K562 (cell line): Measurements from ENCODE around the gene MAN1A1. TPM values are rescaled to one million over a fixed set of nuclear protein-coding genes. Genes with fewer than 3 reads are reported as not detected.

ENCODE experiments used
- ARID3B ChIP-seq: fragments of 250-450 bp; sonication (Bioruptor Pico); IDR thresholded peaks from 2 replicates; pipeline ENCODE4 v1.4.0; 2020; ENCODE audit warnings: borderline replicate concordance
- BRF1 ChIP-seq: IDR thresholded peaks from 3 replicates; pipeline ENCODE4 v1.6.1; 2011; ENCODE audit warnings: borderline replicate concordance, mild to moderate bottlenecking; ENCODE audit not compliant: insufficient read length; ENCODE audit errors: extremely low read depth
- CCAR2 ChIP-seq: fragments of 200-400 bp; formaldehyde crosslinking; IDR thresholded peaks from 2 replicates; pipeline ENCODE4 v1.6.1; 2017; ENCODE audit warnings: mild to moderate bottlenecking, low read depth, low read length
- CREB5 ChIP-seq: fragments of 250-450 bp; sonication (Bioruptor Pico); IDR thresholded peaks from 2 replicates; pipeline ENCODE4 v1.5.0; 2020; ENCODE audit warnings: mild to moderate bottlenecking
- FOXM1 ChIP-seq, 2 experiments: fragments of 450-650 bp in 1 of 2; sonication (generic) in 1 of 2; formaldehyde crosslinking in 1 of 2; IDR thresholded peaks; 2 replicates each; pipeline versions ENCODE4 v1.6.1 to v1.9.0; 2017 to 2022; ENCODE audit warnings: low read depth in 2 of 2, mild to moderate bottlenecking in 2 of 2, missing genetic modification reagents in 1 of 2, moderate library complexity in 1 of 2
- ILK ChIP-seq: fragments of 450-650 bp; IDR thresholded peaks from 2 replicates; pipeline ENCODE4 v1.6.1; 2016; ENCODE audit warnings: missing genetic modification characterization, low read depth, mild to moderate bottlenecking, missing compliant biosample characterization, moderate library complexity, borderline replicate concordance
- KHSRP ChIP-seq: fragments of 450-650 bp; IDR thresholded peaks from 2 replicates; pipeline ENCODE4 v1.6.1; 2017
- LCOR ChIP-seq: sonication (generic); formaldehyde crosslinking; IDR thresholded peaks from 2 replicates; pipeline ENCODE4 v1.8.0; 2022; ENCODE audit warnings: mild to moderate bottlenecking, missing genetic modification reagents
- MNT ChIP-seq, 2 experiments: fragments of 450-650 bp; conservative IDR thresholded peaks; 2 replicates each; pipeline ENCODE4 v1.6.1; 2017; ENCODE audit warnings: mild to moderate bottlenecking in 2 of 2, moderate library complexity in 2 of 2
- NKRF ChIP-seq: fragments of 450-650 bp; IDR thresholded peaks from 2 replicates; pipeline ENCODE4 v1.6.1; 2016; ENCODE audit warnings: borderline replicate concordance
- NR1H2 ChIP-seq: sonication (generic); formaldehyde crosslinking; IDR thresholded peaks from 2 replicates; pipeline ENCODE4 v1.4.0; 2020; ENCODE audit warnings: mild to moderate bottlenecking, missing genetic modification reagents
- RBM17 ChIP-seq: fragments of 200-400 bp; formaldehyde crosslinking; IDR thresholded peaks from 2 replicates; pipeline ENCODE4 v1.6.1; 2017; ENCODE audit warnings: low read depth, mild to moderate bottlenecking, low read length, borderline replicate concordance
- RBM34 ChIP-seq: fragments of 200-400 bp; formaldehyde crosslinking; IDR thresholded peaks from 2 replicates; pipeline ENCODE4 v1.6.1; 2018; ENCODE audit warnings: low read length, borderline replicate concordance; ENCODE audit not compliant: insufficient read depth
- SRSF9 ChIP-seq: fragments of 200-400 bp; formaldehyde crosslinking; IDR thresholded peaks from 2 replicates; pipeline ENCODE4 v1.6.1; 2017; ENCODE audit warnings: low read depth, low read length, borderline replicate concordance
- TBP ChIP-seq: optimal IDR thresholded peaks from 2 replicates; pipeline ENCODE3; 2011; ENCODE audit warnings: low read depth, low read length, improper control_type of control experiment
- TCF7 ChIP-seq: sonication (generic); IDR thresholded peaks from 2 replicates; pipeline ENCODE4 v1.6.1; 2016; ENCODE audit warnings: antibody characterized with exemption, borderline replicate concordance
- TFE3 ChIP-seq: fragments of 450-650 bp; formaldehyde crosslinking; IDR thresholded peaks from 2 replicates; pipeline ENCODE4 v1.4.0; 2020; ENCODE audit warnings: mild to moderate bottlenecking, mixed read lengths
- ZNF175 ChIP-seq: fragments of 200-800 bp; sonication (Bioruptor generic); IDR thresholded peaks from 2 replicates; pipeline ENCODE4 v1.6.1; 2016; ENCODE audit warnings: low read depth, mild to moderate bottlenecking, missing genetic modification characterization, missing compliant biosample characterization
- ZNF589 ChIP-seq: fragments of 200-800 bp; sonication (Bioruptor generic); IDR thresholded peaks from 2 replicates; pipeline ENCODE4 v1.6.1; 2016; ENCODE audit warnings: low read depth, missing genetic modification characterization, missing compliant biosample characterization
- polyA plus RNA-seq, 8 experiments: library from polyadenylated mRNA; depleted of rRNA in 4 of 8; stranded (reverse) in 5 of 8; unstranded in 3 of 8; fragments of >200 nt; fragmentation: Nextera tagmentation in 2 of 8; fragmentation: Illumina TruSeq in 1 of 8; extraction: Ambion mirVana in 2 of 8; extraction: Trizol in 1 of 8; gene quantifications; 2 replicates each; pipeline versions ENCODE4 v1.2.1 to v1.2.3, GENCODE V29; 2011 to 2014; ENCODE audit warnings: inconsistent platforms in 1 of 8, missing spikeins in 1 of 8
- total RNA-seq, 7 experiments: library from RNA; depleted of rRNA in 6 of 7; stranded (reverse); fragments of >200 nt in 6 of 7; fragmentation: Illumina TruSeq in 2 of 7; extraction: Trizol in 2 of 7; gene quantifications; 2 replicates each; pipeline versions ENCODE4 v1.2.1 to v1.2.3, GENCODE V29; 2011 to 2021; ENCODE audit warnings: low replicate concordance in 1 of 7

The MAN1A1 gene
- total and polyA plus RNA-seq, 9 of the 15 experiments (the other 6 are each of a cell fraction or from before 2014, with no cell fraction given): 24.5 to 78.4 (median 59.7) TPM

- TF ChIP-seq CCAR2: no peak
- no peak; the same call in 1 of the 2 replicates for TF ChIP-seq FOXM1 (IDR thresholded peaks at IDR 0.05; ENCODE audit: low read depth)
- TF ChIP-seq FOXM1 (CRISPR knock-in tag; IDR thresholded peaks at IDR 0.05; ENCODE audit: low read depth): no peak
- TF ChIP-seq ZNF175: peak; percentile 89
- TF ChIP-seq LCOR (CRISPR knock-in tag): peak; percentile 81; the same call in 1 of the 2 replicates
- TF ChIP-seq TBP: no peak
- TF ChIP-seq MNT (conservative IDR thresholded peaks at IDR 0.05): peak; percentile 29 to 61; a peak in 2 of 4 replicates
- TF ChIP-seq RBM17: no peak
- TF ChIP-seq NR1H2 (CRISPR knock-in tag): no peak
- TF ChIP-seq RBM34: no peak
- TF ChIP-seq BRF1: no peak
- TF ChIP-seq ARID3B (CRISPR knock-in tag): no peak
- no peak for TF ChIP-seq ILK (tag)
- peak; percentile 97 for TF ChIP-seq TFE3 (CRISPR knock-in tag)
- TF ChIP-seq NKRF: no peak
- no peak for TF ChIP-seq CREB5 (CRISPR knock-in tag)
- no peak for TF ChIP-seq TCF7
- peak; percentile 76; the same call in 1 of the 2 replicates for TF ChIP-seq ZNF589 (CRISPR knock-in tag)
- no peak for TF ChIP-seq KHSRP
- TF ChIP-seq SRSF9: no peak
Measured at GRCh38 chr6:119308048-119308570, 41.5 kb downstream of the MAN1A1 start (continued).
